ENCODE data around the gene NPY4R2. TPM values are rescaled to one million over a fixed set of nuclear protein-coding genes. Genes with fewer than 3 reads are reported as not detected.
"Not testable (repeated sequence)": the region's sequence is repeated elsewhere in the genome, so short reads cannot be mapped to it uniquely, and the experiment has no call there.

The NPY4R2 gene
- total and polyA plus RNA-seq, 2 donors (not counting 3 experiments of a cell fraction or from before 2014, with no cell fraction given): not detected

- POLR2A ChIA-PET, FAIRE-seq: not testable (repeated sequence)
Measured at GRCh38 chr10:47909333-47909732, 9.1 kb upstream of the NPY4R2 start.

GRCh38 chr10:47910486-47910885, 8.0 kb upstream of the NPY4R2 start:
- DNase-seq (ENCODE audit: low read depth, low spot score); H4K20me1 ChIP-seq (replicated peaks; ENCODE audit: control insufficient read depth, extremely low read depth, insufficient read depth, low read length); intact Hi-C loops (cut with micrococcal nuclease); H3K9ac ChIP-seq (replicated peaks; ENCODE audit: extremely low read depth, insufficient read depth, low read length); H3K27me3 ChIP-seq (ENCODE audit: control insufficient read depth in 2 of 2, insufficient read depth in 2 of 2, low read length in 2 of 2); H3K4me3 ChIP-seq (replicated peaks in 1 of 3; ENCODE audit: insufficient read depth in 1 of 3, low read depth in 1 of 3, low read length in 3 of 3); H3K36me3 ChIP-seq (ENCODE audit: control insufficient read depth in 2 of 2, extremely low read depth in 1 of 2, insufficient read depth in 2 of 2, low read length in 2 of 2); H3K4me1 ChIP-seq (ENCODE audit: control insufficient read depth, extremely low read depth, insufficient read depth, low read length); H3K9me3 ChIP-seq (replicated peaks; ENCODE audit: control insufficient read depth, insufficient read depth, low read length); H3K27ac ChIP-seq (ENCODE audit: insufficient read depth, low read depth, low read length); H3K9me1 ChIP-seq (replicated peaks; ENCODE audit: control insufficient read depth, extremely low read depth, insufficient read depth, low read length); POLR2A ChIA-PET; dilution Hi-C loops (cut with MboI; ENCODE audit: extremely low pct_ligation_motif_present, low sequenced_read_pairs); FAIRE-seq; H2AFZ ChIP-seq (ENCODE audit: low read depth, low read length); H3K79me2 ChIP-seq (ENCODE audit: control insufficient read depth, insufficient read depth, low read length); BruUV-seq (replicated peaks); CTCF ChIA-PET; H3K4me2 ChIP-seq (ENCODE audit: insufficient read depth, low read length): not testable (repeated sequence)

More at GRCh38 chr10:47909333-47909732, 9.1 kb upstream of the NPY4R2 start:
- BruUV-seq (replicated peaks); H3K9ac ChIP-seq (replicated peaks; ENCODE audit: extremely low read depth, insufficient read depth, low read length); H3K9me3 ChIP-seq (replicated peaks; ENCODE audit: control insufficient read depth, insufficient read depth, low read length); H3K4me1 ChIP-seq (ENCODE audit: control insufficient read depth, extremely low read depth, insufficient read depth, low read length); dilution Hi-C loops (cut with MboI; ENCODE audit: extremely low pct_ligation_motif_present, low sequenced_read_pairs); H3K4me2 ChIP-seq (ENCODE audit: insufficient read depth, low read length); DNase-seq (ENCODE audit: low read depth, low spot score); intact Hi-C loops (cut with micrococcal nuclease); H3K36me3 ChIP-seq (ENCODE audit: control insufficient read depth in 2 of 2, extremely low read depth in 1 of 2, insufficient read depth in 2 of 2, low read length in 2 of 2); CTCF ChIA-PET; H2AFZ ChIP-seq (ENCODE audit: low read depth, low read length); H3K79me2 ChIP-seq (ENCODE audit: control insufficient read depth, insufficient read depth, low read length); H3K9me1 ChIP-seq (replicated peaks; ENCODE audit: control insufficient read depth, extremely low read depth, insufficient read depth, low read length); H4K20me1 ChIP-seq (replicated peaks; ENCODE audit: control insufficient read depth, extremely low read depth, insufficient read depth, low read length); H3K27me3 ChIP-seq (ENCODE audit: control insufficient read depth in 2 of 2, insufficient read depth in 2 of 2, low read length in 2 of 2); H3K27ac ChIP-seq (ENCODE audit: insufficient read depth, low read depth, low read length); H3K4me3 ChIP-seq (replicated peaks in 1 of 3; ENCODE audit: insufficient read depth in 1 of 3, low read depth in 1 of 3, low read length in 3 of 3): not testable (repeated sequence)

GRCh38 chr10:47914052-47914451, 4.4 kb upstream of the NPY4R2 start:
- H3K27me3 ChIP-seq (ENCODE audit: control insufficient read depth in 2 of 2, insufficient read depth in 2 of 2, low read length in 2 of 2); CTCF ChIA-PET; H3K9me3 ChIP-seq (replicated peaks; ENCODE audit: control insufficient read depth, insufficient read depth, low read length); H3K79me2 ChIP-seq (ENCODE audit: control insufficient read depth, insufficient read depth, low read length); H4K20me1 ChIP-seq (replicated peaks; ENCODE audit: control insufficient read depth, extremely low read depth, insufficient read depth, low read length); H3K4me1 ChIP-seq (ENCODE audit: control insufficient read depth, extremely low read depth, insufficient read depth, low read length); POLR2A ChIA-PET; H3K27ac ChIP-seq (ENCODE audit: insufficient read depth, low read depth, low read length); H3K36me3 ChIP-seq (ENCODE audit: control insufficient read depth in 2 of 2, extremely low read depth in 1 of 2, insufficient read depth in 2 of 2, low read length in 2 of 2); H3K9me1 ChIP-seq (replicated peaks; ENCODE audit: control insufficient read depth, extremely low read depth, insufficient read depth, low read length); H3K9ac ChIP-seq (replicated peaks; ENCODE audit: extremely low read depth, insufficient read depth, low read length); H3K4me2 ChIP-seq (ENCODE audit: insufficient read depth, low read length); DNase-seq (ENCODE audit: low read depth, low spot score); H3K4me3 ChIP-seq (replicated peaks in 1 of 3; ENCODE audit: insufficient read depth in 1 of 3, low read depth in 1 of 3, low read length in 3 of 3); H2AFZ ChIP-seq (ENCODE audit: low read depth, low read length); intact Hi-C loops (cut with micrococcal nuclease); BruUV-seq (replicated peaks); FAIRE-seq; dilution Hi-C loops (cut with MboI; ENCODE audit: extremely low pct_ligation_motif_present, low sequenced_read_pairs): not testable (repeated sequence)

GRCh38 chr10:47915849-47916548, 2.5 kb upstream of the NPY4R2 start:
- BruUV-seq (replicated peaks); H3K9me3 ChIP-seq (replicated peaks; ENCODE audit: control insufficient read depth, insufficient read depth, low read length); CTCF ChIA-PET; POLR2A ChIA-PET; H3K36me3 ChIP-seq (ENCODE audit: control insufficient read depth in 2 of 2, extremely low read depth in 1 of 2, insufficient read depth in 2 of 2, low read length in 2 of 2); H3K79me2 ChIP-seq (ENCODE audit: control insufficient read depth, insufficient read depth, low read length); H4K20me1 ChIP-seq (replicated peaks; ENCODE audit: control insufficient read depth, extremely low read depth, insufficient read depth, low read length); dilution Hi-C loops (cut with MboI; ENCODE audit: extremely low pct_ligation_motif_present, low sequenced_read_pairs); DNase-seq (ENCODE audit: low read depth, low spot score); H3K9ac ChIP-seq (replicated peaks; ENCODE audit: extremely low read depth, insufficient read depth, low read length); H3K9me1 ChIP-seq (replicated peaks; ENCODE audit: control insufficient read depth, extremely low read depth, insufficient read depth, low read length); H2AFZ ChIP-seq (ENCODE audit: low read depth, low read length); H3K4me1 ChIP-seq (ENCODE audit: control insufficient read depth, extremely low read depth, insufficient read depth, low read length); intact Hi-C loops (cut with micrococcal nuclease); FAIRE-seq; H3K27me3 ChIP-seq (ENCODE audit: control insufficient read depth in 2 of 2, insufficient read depth in 2 of 2, low read length in 2 of 2); H3K4me3 ChIP-seq (replicated peaks in 1 of 3; ENCODE audit: insufficient read depth in 1 of 3, low read depth in 1 of 3, low read length in 3 of 3); H3K27ac ChIP-seq (ENCODE audit: insufficient read depth, low read depth, low read length); H3K4me2 ChIP-seq (ENCODE audit: insufficient read depth, low read length): not testable (repeated sequence)

Data from endothelial cell of umbilical vein (primary cell).